ENCODE data around the gene CELA2B. TPM values are rescaled to one million over a fixed set of nuclear protein-coding genes. Genes with fewer than 3 reads are reported as not detected.

The CELA2B gene
- total and polyA plus RNA-seq, 12 donors: 1.7 to 28.1 (median 7.9) TPM; not detected in 3

DNA sequence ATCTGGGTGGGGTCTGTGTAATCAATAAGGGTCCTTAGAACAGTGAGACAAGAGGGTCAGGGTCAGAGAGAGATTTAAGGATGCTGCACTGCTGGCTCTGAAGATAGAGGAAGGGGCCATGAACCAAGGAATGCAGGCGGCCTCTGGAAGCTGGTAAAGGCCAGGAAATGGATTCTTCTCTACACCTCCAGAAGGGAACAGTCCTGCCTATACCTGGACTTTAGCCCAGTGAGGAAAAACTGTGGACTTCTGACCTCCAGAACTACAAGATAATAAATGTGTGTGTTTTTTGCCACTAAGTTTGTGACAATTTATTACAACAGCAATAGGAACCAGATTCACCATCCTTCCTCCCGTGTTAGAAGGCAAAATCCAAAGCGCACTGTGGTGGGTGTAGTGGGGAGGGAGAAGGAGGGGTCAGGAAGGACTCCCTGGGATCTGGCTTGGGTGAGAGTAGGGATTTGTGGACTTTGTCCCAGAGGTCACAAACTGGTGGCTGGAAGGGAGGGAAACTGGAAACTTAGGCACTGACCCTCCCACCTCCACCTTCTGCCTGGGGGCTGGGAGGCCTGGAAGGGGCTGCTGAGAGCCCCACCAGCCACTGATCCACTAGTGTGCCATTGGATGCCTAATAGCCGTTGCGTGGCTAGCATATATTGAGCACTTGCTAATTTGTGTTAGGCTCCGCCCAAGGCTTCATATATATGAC, 24.7 kb upstream of the CELA2B start:
- no peak for TF ChIP-seq POLR2A (IDR thresholded peaks at IDR 0.05)
- TF ChIP-seq, protein P1, sequence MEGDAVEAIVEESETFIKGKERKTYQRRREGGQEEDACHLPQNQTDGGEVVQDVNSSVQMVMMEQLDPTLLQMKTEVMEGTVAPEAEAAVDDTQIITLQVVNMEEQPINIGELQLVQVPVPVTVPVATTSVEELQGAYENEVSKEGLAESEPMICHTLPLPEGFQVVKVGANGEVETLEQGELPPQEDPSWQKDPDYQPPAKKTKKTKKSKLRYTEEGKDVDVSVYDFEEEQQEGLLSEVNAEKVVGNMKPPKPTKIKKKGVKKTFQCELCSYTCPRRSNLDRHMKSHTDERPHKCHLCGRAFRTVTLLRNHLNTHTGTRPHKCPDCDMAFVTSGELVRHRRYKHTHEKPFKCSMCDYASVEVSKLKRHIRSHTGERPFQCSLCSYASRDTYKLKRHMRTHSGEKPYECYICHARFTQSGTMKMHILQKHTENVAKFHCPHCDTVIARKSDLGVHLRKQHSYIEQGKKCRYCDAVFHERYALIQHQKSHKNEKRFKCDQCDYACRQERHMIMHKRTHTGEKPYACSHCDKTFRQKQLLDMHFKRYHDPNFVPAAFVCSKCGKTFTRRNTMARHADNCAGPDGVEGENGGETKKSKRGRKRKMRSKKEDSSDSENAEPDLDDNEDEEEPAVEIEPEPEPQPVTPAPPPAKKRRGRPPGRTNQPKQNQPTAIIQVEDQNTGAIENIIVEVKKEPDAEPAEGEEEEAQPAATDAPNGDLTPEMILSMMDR (IDR thresholded peaks at IDR 0.05): no peak
- Histone ChIP-seq H3K4me1 (replicated peaks in 1 of 2) (no peaks in the 10 kb centered on the region), H3K9me3 (replicated peaks in 1 of 3) (no peaks in the 10 kb centered on the region), H3K27ac (no peak overlapping the region), H3K27me3 (no peaks in the 10 kb centered on the region), H3K36me3 (replicated peaks in 1 of 2) (no peaks in the 10 kb centered on the region), H3K4me3 (no peak overlapping the region)
- 90 to 96% (median 94%) methylated on average over 6 of the region's 6 CpGs for WGBS, 4 donors
- intact Hi-C loops (cut with DNase I): no loop called here
- no peak for DNase-seq

DNA sequence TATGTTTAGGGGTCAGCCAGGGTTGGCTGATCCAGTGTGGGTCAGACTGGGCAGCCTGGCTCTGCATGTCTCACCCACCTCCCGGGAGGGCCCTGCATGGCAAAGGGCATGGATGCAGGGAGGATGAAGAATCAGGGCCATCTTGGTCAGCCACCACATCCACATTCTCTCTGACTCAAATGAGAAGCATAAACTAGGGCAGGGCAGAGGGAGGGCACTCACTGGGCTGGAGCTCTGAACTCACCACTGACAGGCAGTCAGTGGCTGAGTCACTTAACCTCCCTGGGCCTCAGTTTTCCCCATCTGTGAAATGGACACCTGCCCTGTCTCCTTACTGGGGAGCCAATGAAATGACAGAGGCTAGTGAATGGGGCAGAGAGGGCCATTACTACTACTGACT, 23.7 kb upstream of the CELA2B start:
- no peak overlapping the region for H3K4me3 ChIP-seq
- no peak overlapping the region for H3K27ac ChIP-seq
- WGBS, 4 donors: 83 to 100% (median 83%) methylated on average over 1 of the region's 1 CpG; no CpG with 5 or more reads in 1 of the 4 donors
- TF ChIP-seq, protein P1 (IDR thresholded peaks at IDR 0.05): no peak
- TF ChIP-seq POLR2A (IDR thresholded peaks at IDR 0.05): no peak
- H3K36me3 ChIP-seq (replicated peaks in 1 of 2): no peaks in the 10 kb centered on the region
- intact Hi-C loops (cut with DNase I): no loop called here
- H3K27me3 ChIP-seq: no peaks in the 10 kb centered on the region
- H3K4me1 ChIP-seq (replicated peaks in 1 of 2): no peaks in the 10 kb centered on the region
- H3K9me3 ChIP-seq (replicated peaks in 1 of 3): no peaks in the 10 kb centered on the region
- no peak for DNase-seq

DNA sequence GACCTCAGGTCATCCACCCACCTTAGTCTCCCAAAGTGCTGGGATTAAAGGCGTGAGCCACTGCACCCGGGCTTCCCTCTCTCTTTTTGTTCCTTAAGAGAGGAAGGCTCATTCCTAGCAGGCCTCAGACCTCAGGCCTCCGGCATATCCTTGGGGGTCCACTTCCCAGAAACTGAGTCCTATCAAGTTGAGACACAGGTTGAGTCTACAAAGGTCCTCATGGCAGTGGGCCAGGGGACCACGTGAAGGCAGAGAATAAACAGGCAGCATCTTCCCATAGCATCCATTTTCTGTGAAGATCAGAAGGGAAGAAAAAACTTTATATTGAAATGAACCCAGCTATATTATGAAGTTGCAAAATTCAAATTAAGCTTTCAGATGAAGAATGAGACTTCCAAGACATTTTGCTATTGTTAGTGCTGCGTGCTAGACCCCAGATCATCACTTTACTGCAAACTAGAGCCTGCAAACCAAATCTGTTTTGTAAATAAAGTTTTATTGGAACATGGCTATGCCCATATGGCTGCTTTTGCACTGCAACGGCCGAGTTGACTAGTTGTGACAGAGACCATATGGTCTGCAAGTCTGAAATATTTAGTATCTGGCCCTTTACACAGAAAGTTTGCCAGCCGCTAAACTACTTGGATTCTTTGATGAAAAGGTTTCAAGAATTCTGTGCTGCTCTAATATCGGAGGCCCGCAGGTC, 22.9 kb upstream of the CELA2B start:
- H3K36me3 ChIP-seq (replicated peaks in 1 of 2): no peaks in the 10 kb centered on the region
- H3K4me3 ChIP-seq: no peak overlapping the region
- no peak for DNase-seq
- intact Hi-C loops (cut with DNase I): no loop called here
- H3K27ac ChIP-seq: no peak overlapping the region
- H3K4me1 ChIP-seq (replicated peaks in 1 of 2): no peaks in the 10 kb centered on the region
- no peaks in the 10 kb centered on the region for H3K27me3 ChIP-seq
- H3K9me3 ChIP-seq (replicated peaks in 1 of 3): no peaks in the 10 kb centered on the region
- TF ChIP-seq POLR2A (IDR thresholded peaks at IDR 0.05): no peak
- TF ChIP-seq, protein P1 (IDR thresholded peaks at IDR 0.05): no peak
- 85 to 93% (median 89%) methylated on average over 10 of the region's 10 CpGs for WGBS, 4 donors

DNA sequence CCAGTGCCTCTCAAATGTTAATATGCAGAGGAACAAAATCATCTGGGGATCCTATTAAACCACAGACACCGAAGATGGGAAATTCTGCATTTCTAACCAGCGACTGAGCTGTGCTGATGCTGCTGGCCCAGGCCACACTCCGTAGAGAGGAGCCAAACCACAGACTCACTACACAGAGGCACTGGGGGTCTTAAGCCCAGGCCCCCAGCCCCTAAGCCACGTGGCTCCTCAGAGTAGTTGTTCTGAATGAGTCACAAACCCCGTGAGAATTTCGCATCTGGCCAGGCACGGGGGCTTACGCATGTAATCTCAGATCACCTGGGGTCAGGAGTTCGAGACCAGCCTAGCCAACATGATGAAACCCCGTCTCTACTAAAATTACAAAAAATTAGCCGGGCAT, 22.2 kb upstream of the CELA2B start:
- DNase-seq: no peak
- 82 to 92% (median 86%) methylated on average over 5 to 11 of the region's 11 CpGs for WGBS, 4 donors
- H3K36me3 ChIP-seq (replicated peaks in 1 of 2): no peaks in the 10 kb centered on the region
- H3K27ac ChIP-seq: no peak overlapping the region
- H3K4me3 ChIP-seq: no peak overlapping the region
- H3K27me3 ChIP-seq: no peaks in the 10 kb centered on the region
- intact Hi-C loops (cut with DNase I): no loop called here
- H3K9me3 ChIP-seq (replicated peaks in 1 of 3): no peaks in the 10 kb centered on the region
- H3K4me1 ChIP-seq (replicated peaks in 1 of 2): peaks cover 0 to 4% of the 10 kb centered on the region in 2 donors
- TF ChIP-seq, protein P1 (IDR thresholded peaks at IDR 0.05): no peak
- TF ChIP-seq POLR2A (IDR thresholded peaks at IDR 0.05): no peak
